Panc1 (cell line): ENCODE data around the gene DBNDD2. TPM values are rescaled to one million over a fixed set of nuclear protein-coding genes. Genes with fewer than 3 reads are reported as not detected.

Source experiments
- ATAC-seq: fragments of 200-7000 bp; cut with Tn5 transposase; 2 replicates; pipeline ENCODE4 v1.9.1; 2020; ENCODE audit warnings: mild to moderate bottlenecking, moderate library complexity
- BruUV-seq: library from RNA; stranded (reverse); fragments of 400-500 nt; replicated peaks from 2 replicates; lab custom pipeline; 2021; lab: Mats Ljungman, UMichigan
- CTCF ChIA-PET: fragments of 300-600 bp; sonication (Branson Sonifier 250); formaldehyde crosslinking; loops from one replicate; lab custom pipeline; 2022; ENCODE audit warnings: antibody characterized with exemption; lab: Charles Lee
- POLR2A ChIA-PET: fragments of 300-600 bp; sonication (Branson Sonifier 250); formaldehyde crosslinking; loops from one replicate; lab custom pipeline; 2022; ENCODE audit warnings: antibody characterized with exemption; lab: Charles Lee
- DNase-seq: peaks from one replicate; pipeline ENCODE4 v3.0.0-alpha.2; 2010; ENCODE audit warnings: low read depth, low spot score
- H3K27ac ChIP-seq: 2 replicates; pipeline ENCODE4 v1.5.1; 2011; ENCODE audit warnings: mild to moderate bottlenecking, low read length, inconsistent platforms
- H3K27me3 ChIP-seq: fragments of 200-500 bp; sonication (Bioruptor generic); 2 replicates; pipeline ENCODE4 v1.6.0; 2014; ENCODE audit warnings: low read length, inconsistent platforms; ENCODE audit not compliant: control insufficient read depth, insufficient read depth
- H3K36me3 ChIP-seq: fragments of 200-500 bp; sonication (Bioruptor generic); 2 replicates; pipeline ENCODE4 v1.5.1; 2014; ENCODE audit warnings: inconsistent platforms, mild to moderate bottlenecking, low read length, moderate library complexity; ENCODE audit not compliant: control insufficient read depth, insufficient read depth
- H3K4me1 ChIP-seq: 2 replicates; pipeline ENCODE4 v1.5.1; 2011; ENCODE audit warnings: inconsistent platforms, mild to moderate bottlenecking, low read length, moderate library complexity; ENCODE audit not compliant: control insufficient read depth, insufficient read depth
- H3K4me3 ChIP-seq, 2 experiments: 2 replicates each; pipeline ENCODE4 v1.5.1; 2011 to 2012; ENCODE audit warnings: low read depth in 2 of 2, low read length in 2 of 2, mild to moderate bottlenecking in 2 of 2, inconsistent platforms in 1 of 2, moderate library complexity in 1 of 2
- H3K9me3 ChIP-seq: fragments of 200-500 bp; sonication (Bioruptor generic); 2 replicates; pipeline ENCODE4 v1.5.1; 2014; ENCODE audit warnings: low read depth, mild to moderate bottlenecking, inconsistent platforms, low read length, moderate library complexity; ENCODE audit not compliant: control insufficient read depth, insufficient read depth
- POLR2AphosphoS5 ChIP-seq: IDR thresholded peaks from 2 replicates; pipeline ENCODE4 v1.6.1; 2012; ENCODE audit warnings: mild to moderate bottlenecking, low read depth, low read length, moderate library complexity
- SIN3A ChIP-seq: IDR thresholded peaks from 2 replicates; pipeline ENCODE4 v1.6.1; 2012; ENCODE audit warnings: low read depth, mild to moderate bottlenecking, low read length, moderate library complexity, borderline replicate concordance; ENCODE audit not compliant: insufficient read depth
- TCF7L2 ChIP-seq: IDR thresholded peaks from 2 replicates; pipeline ENCODE4 v1.6.1; 2011; ENCODE audit warnings: mild to moderate bottlenecking, low read depth, low read length, inconsistent platforms
- in situ Hi-C: cut with HindIII; loops from 2 replicates; pipeline ENCODE4 v1.10.0; 2016; ENCODE audit warnings: low sequenced_read_pairs, low pct_unique_long_range_greater_than_20kb
- intact Hi-C: fragments of 100-400 bp; cut with micrococcal nuclease; formaldehyde crosslinking; loops from one replicate; pipeline ENCODE4 v1.10.0; 2022; ENCODE audit not compliant: unreplicated experiment
- total RNA-seq: library from RNA; stranded (reverse); gene quantifications from one replicate; pipeline ENCODE4 v1.2.1, GENCODE V29; 2021; ENCODE audit not compliant: unreplicated experiment
- TF ChIP-seq, protein P1 (sequence below): fragments of 450-650 bp; IDR thresholded peaks from 2 replicates; pipeline ENCODE4 v1.5.1; 2017; ENCODE audit warnings: mild to moderate bottlenecking
- TF ChIP-seq, protein P2 (sequence below), 2 experiments: IDR thresholded peaks; 2 replicates each; pipeline ENCODE4 v1.6.1; 2011 to 2012; ENCODE audit warnings: low read depth in 2 of 2, control low read depth in 1 of 2, low read length in 1 of 2, mild to moderate bottlenecking in 1 of 2, moderate library complexity in 1 of 2; ENCODE audit not compliant: insufficient read depth in 1 of 2

The DBNDD2 gene
- total RNA-seq, 1 experiment from 2014 or later: 55.4 TPM

GRCh38 chr20:45404438-45404837, 3.7 kb upstream of the DBNDD2 start:
- ATAC-seq: no peak
- intact Hi-C loops: no loop called here
- DNase-seq: no peak
- BruUV-seq: no TSS peak
- Histone ChIP-seq H3K4me1 (no peaks in the 10 kb centered on the region; the same call in 1 of the 2 replicates), H3K4me3 (no peak overlapping the region), H3K36me3 (peaks cover 2% of the 10 kb centered on the region; the same call in 1 of the 2 replicates), H3K9me3 (peaks cover 6% of the 10 kb centered on the region; the same call in 1 of the 2 replicates), H3K27me3 (no peaks in the 10 kb centered on the region), H3K27ac (no peak overlapping the region)
- ChIA-PET POLR2A (interaction anchor here (0.6 kb wide), 1 partner anchor 963 kb away, joined by 6 read pairs; no protein-coding TSS in a partner anchor), CTCF (interaction anchor here (1.6 kb wide), 1 partner anchor 30 kb away, joined by 3 read pairs; no protein-coding TSS in a partner anchor)
- in situ Hi-C loops: no loop called here
- TF ChIP-seq, protein P1, sequence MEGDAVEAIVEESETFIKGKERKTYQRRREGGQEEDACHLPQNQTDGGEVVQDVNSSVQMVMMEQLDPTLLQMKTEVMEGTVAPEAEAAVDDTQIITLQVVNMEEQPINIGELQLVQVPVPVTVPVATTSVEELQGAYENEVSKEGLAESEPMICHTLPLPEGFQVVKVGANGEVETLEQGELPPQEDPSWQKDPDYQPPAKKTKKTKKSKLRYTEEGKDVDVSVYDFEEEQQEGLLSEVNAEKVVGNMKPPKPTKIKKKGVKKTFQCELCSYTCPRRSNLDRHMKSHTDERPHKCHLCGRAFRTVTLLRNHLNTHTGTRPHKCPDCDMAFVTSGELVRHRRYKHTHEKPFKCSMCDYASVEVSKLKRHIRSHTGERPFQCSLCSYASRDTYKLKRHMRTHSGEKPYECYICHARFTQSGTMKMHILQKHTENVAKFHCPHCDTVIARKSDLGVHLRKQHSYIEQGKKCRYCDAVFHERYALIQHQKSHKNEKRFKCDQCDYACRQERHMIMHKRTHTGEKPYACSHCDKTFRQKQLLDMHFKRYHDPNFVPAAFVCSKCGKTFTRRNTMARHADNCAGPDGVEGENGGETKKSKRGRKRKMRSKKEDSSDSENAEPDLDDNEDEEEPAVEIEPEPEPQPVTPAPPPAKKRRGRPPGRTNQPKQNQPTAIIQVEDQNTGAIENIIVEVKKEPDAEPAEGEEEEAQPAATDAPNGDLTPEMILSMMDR: no peak
- TF ChIP-seq, protein P2, sequence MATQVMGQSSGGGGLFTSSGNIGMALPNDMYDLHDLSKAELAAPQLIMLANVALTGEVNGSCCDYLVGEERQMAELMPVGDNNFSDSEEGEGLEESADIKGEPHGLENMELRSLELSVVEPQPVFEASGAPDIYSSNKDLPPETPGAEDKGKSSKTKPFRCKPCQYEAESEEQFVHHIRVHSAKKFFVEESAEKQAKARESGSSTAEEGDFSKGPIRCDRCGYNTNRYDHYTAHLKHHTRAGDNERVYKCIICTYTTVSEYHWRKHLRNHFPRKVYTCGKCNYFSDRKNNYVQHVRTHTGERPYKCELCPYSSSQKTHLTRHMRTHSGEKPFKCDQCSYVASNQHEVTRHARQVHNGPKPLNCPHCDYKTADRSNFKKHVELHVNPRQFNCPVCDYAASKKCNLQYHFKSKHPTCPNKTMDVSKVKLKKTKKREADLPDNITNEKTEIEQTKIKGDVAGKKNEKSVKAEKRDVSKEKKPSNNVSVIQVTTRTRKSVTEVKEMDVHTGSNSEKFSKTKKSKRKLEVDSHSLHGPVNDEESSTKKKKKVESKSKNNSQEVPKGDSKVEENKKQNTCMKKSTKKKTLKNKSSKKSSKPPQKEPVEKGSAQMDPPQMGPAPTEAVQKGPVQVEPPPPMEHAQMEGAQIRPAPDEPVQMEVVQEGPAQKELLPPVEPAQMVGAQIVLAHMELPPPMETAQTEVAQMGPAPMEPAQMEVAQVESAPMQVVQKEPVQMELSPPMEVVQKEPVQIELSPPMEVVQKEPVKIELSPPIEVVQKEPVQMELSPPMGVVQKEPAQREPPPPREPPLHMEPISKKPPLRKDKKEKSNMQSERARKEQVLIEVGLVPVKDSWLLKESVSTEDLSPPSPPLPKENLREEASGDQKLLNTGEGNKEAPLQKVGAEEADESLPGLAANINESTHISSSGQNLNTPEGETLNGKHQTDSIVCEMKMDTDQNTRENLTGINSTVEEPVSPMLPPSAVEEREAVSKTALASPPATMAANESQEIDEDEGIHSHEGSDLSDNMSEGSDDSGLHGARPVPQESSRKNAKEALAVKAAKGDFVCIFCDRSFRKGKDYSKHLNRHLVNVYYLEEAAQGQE (IDR thresholded peaks at IDR 0.05; ENCODE audit: insufficient read depth in 1 of 2, low read depth in 2 of 2, low read length in 1 of 2): no peak
- TF ChIP-seq POLR2AphosphoS5: no peak
- no peak for TF ChIP-seq SIN3A
- no peak for TF ChIP-seq TCF7L2

DNA sequence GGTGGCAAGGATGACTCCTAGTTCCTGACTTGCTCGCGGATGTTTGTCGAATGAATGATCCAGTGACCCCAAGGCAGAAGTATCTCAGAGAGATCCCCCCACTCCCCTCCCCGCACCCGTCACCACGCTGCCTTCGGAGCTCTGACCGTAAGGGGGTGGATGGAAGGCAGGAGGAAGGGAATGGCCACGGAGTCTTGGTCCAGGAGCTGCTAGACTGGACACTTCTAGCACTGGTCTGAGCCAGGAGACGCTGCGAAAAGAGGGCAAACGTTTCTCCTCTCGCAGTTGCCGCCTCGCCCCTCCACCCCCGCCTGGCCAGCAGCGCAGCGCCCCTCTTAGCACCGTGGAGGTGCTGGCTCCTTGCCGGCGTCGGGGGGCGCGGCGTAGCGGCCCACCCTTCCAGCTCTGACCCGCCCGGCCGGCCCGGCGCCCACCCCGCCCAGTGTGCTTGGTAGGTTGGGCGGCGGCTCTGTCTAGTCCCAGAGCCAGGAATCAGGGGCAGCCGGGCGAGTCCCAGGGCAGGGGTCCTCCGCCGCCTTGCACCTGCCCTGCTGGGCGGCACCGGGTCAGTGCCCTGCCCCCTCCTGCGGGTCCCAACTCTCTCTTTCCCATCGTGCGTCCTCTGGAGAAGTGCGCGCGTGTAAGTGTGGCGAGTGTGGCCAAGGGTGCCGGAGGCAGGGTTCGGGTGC, 2.4 kb upstream of the DBNDD2 start:
- Histone ChIP-seq H3K27ac (peak overlapping the region; percentile 69), H3K9me3 (0 out of 2 replicates have a peak, but pooled peaks cover 2% of the 10 kb centered on the region), H3K4me1 (no peaks in the 10 kb centered on the region; the same call in 1 of the 2 replicates), H3K4me3 (peak overlapping the region; percentile 84 to 87), H3K36me3 (peaks cover 10% of the 10 kb centered on the region), H3K27me3 (no peaks in the 10 kb centered on the region)
- DNase-seq (no peak), ATAC-seq (peak; percentile 65)
- intact Hi-C loops (no loop called here), in situ Hi-C loops (no loop called here)
- ChIA-PET POLR2A (no interaction called here), CTCF (no interaction called here)
- BruUV-seq: no TSS peak
- TF ChIP-seq, protein P2 (IDR thresholded peaks at IDR 0.05; ENCODE audit: insufficient read depth in 1 of 2, low read depth in 2 of 2, low read length in 1 of 2): no peak
- TF ChIP-seq SIN3A: no peak
- TF ChIP-seq, protein P1: no peak
- no peak for TF ChIP-seq POLR2AphosphoS5
- TF ChIP-seq TCF7L2: no peak
